OCI-LY1 (cell line): ENCODE data around the gene SYNE1.

Experiments used
- EZH2 ChIP-seq: fragments of 200-600 bp; sonication (generic), shearing (Covaris generic); IDR thresholded peaks from 2 replicates; pipeline ENCODE4 v1.8.0; 2017; ENCODE audit warnings: borderline replicate concordance, mixed run types, mild to moderate bottlenecking, antibody characterized with exemption, low read length, moderate library complexity, mixed read lengths
- TF ChIP-seq, protein P1 (sequence below): fragments of 200-600 bp; sonication (generic), shearing (Covaris generic); IDR thresholded peaks from 2 replicates; pipeline ENCODE4 v1.5.1; 2017; ENCODE audit warnings: mild to moderate bottlenecking, antibody characterized with exemption, low read length, moderate library complexity, mixed read lengths

- no peak for TF ChIP-seq EZH2
- TF ChIP-seq, protein P1, sequence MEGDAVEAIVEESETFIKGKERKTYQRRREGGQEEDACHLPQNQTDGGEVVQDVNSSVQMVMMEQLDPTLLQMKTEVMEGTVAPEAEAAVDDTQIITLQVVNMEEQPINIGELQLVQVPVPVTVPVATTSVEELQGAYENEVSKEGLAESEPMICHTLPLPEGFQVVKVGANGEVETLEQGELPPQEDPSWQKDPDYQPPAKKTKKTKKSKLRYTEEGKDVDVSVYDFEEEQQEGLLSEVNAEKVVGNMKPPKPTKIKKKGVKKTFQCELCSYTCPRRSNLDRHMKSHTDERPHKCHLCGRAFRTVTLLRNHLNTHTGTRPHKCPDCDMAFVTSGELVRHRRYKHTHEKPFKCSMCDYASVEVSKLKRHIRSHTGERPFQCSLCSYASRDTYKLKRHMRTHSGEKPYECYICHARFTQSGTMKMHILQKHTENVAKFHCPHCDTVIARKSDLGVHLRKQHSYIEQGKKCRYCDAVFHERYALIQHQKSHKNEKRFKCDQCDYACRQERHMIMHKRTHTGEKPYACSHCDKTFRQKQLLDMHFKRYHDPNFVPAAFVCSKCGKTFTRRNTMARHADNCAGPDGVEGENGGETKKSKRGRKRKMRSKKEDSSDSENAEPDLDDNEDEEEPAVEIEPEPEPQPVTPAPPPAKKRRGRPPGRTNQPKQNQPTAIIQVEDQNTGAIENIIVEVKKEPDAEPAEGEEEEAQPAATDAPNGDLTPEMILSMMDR = no peak
Measured at GRCh38 chr6:152575161-152575560, 62.0 kb downstream of the SYNE1 start.
